Adipose tissue (tissue), 3 donors: ENCODE measurements around the gene TUBB8. TPM values are rescaled to one million over a fixed set of nuclear protein-coding genes. Genes with fewer than 3 reads are reported as not detected.
"Not testable (repeated sequence)": the region's sequence is repeated elsewhere in the genome, so short reads cannot be mapped to it uniquely, and the experiment has no call there.

Source experiments
- H3K27ac ChIP-seq: one replicate; pipeline ENCODE4 v1.5.1; 2013; ENCODE audit warnings: low read depth, low read length
- WGBS, 3 donors: extraction: QIAGEN DNeasy Blood & Tissue Kit; methylation state at CpG; one replicate each; pipeline ENCODE4 v1.1.7; 2013; 5-methylcytosine and 5-hydroxymethylcytosine counted together
- polyA plus RNA-seq, 3 donors: library from polyadenylated mRNA; stranded (reverse); fragments of 200-250 nt; gene quantifications; one replicate each; pipeline ENCODE4 v1.2.3, GENCODE V29; 2013
- donor health status: healthy with polysubstance abuse.
- donor health status: Bipolar disorder and iron deficiency.
- donor health status: healthy.

Gene TUBB8
- polyA plus RNA-seq, 3 donors: 0.17 TPM; not detected in 2

DNA sequence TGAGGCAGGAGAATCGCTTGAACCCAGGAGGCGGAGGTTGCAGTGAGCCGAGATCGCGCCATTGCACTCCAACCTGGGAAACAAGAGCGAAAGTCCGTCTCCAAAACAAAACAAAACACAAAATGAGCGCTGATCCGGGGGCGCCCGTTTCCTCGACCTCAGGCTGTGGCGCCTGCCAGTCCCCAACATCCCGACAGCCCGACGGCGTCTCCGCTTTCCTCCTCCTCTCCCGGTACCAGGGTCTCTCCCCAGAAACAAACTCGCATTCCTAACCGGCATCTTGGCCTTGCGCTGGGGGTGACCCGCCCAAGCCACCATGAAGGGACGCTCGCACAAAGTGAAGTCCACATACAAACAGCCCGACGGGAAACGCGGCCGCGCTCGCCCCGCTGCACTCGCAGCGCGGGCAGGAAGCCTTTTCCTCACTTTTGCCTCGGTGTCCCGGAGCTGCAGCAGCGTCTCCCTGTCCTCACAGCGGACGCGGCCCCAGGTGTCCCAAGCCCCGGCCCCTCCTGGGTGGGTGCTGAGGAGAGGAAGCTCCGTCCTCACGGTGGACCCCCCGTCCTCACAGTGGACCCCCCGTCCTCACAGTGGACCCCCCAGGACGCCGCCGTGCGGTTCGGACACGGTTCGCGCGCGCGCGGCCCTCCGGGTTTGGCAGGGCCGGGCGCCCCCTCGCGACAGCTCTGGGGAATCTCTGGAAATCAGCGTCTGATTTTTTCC, 24.6 kb upstream of the TUBB8 start:
- WGBS, 3 donors: 2 to 8% (median 6%) methylated on average over 43 to 62 of the region's 65 CpGs
- H3K27ac ChIP-seq: not testable (repeated sequence)

DNA sequence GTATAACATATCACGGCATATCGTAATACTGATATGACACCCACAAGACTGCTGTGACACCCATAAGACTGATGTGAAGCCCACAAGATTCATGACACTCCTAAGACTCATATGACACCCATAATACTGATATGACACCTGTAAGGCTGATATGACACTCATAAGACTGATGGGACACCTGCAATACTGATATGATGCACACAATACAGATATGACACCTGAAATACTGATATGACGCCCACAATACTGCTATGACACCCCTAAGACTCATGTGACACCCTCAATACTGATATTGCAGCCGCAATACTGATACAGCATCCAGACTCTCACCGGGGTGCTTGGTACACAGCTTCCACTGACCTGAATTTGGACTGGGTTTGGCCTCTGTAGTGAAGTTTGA, 19.1 kb upstream of the TUBB8 start:
- 74 to 78% (median 76%) methylated on average over 5 of the region's 5 CpGs for WGBS, 3 donors
- H3K27ac ChIP-seq: not testable (repeated sequence)

DNA sequence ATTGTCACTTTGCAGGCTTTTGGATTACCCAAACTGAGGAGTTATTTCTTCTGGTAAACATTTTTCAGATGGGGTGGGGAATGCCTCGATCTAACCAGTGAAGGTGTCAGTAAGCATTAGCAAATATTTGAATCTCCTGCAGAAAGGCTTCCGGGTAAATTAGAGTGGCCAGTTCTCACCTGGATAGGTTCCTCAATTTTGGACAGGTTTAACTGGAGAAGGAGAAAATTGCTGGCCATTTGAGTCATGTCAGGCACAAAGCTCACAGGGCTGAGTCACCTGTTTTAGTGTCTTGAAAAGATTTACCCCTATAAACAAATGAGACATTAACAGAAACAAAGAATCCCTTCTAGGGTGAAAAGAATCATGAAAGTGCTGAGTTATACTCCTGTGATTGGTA, 830 bp upstream of the TUBB8 start:
- 71 to 84% (median 77%) methylated on average over 2 of the region's 2 CpGs for WGBS, 3 donors
- not testable (repeated sequence) for H3K27ac ChIP-seq

DNA sequence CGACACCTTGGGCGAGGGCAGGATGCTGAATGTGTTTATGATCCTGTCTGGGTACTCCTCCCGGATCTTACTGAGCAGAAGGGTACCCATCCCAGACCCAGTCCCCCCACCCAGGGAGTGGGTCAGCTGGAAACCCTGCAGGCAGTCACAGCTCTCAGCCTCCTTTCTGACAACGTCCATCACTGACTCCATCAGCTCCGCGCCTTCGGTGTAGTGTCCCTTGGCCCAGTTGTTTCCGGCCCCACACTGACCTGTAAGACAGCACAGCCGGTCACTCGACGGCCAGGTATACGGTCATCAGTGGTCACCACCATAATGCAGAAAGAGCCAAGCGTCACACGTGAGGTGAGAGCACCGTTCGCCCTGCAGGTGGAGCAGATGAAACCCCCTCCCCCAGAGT, 1.2 kb downstream of the TUBB8 start:
- 85 to 92% (median 90%) methylated on average over 10 to 16 of the region's 16 CpGs for WGBS, 3 donors
- not testable (repeated sequence) for H3K27ac ChIP-seq

DNA sequence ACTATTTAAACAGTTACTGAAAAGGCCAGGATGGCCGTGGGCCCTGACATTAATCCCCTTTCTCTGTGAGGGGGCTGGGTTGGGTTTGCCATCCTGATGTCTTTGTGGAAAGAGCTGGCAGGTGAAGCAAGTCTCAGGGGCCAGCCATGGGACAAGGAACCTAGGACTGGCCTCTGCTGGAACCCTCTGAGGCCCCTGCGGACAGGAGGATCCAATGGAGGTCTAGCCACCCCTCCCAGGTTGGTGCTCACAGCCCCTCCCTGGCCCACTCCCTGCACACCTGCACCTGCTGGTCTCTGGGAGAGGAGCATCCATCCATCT, 35.8 kb downstream of the TUBB8 start:
- WGBS, 3 donors: 65 to 74% (median 71%) methylated on average over 1 of the region's 2 CpGs
- not testable (repeated sequence) for H3K27ac ChIP-seq

DNA sequence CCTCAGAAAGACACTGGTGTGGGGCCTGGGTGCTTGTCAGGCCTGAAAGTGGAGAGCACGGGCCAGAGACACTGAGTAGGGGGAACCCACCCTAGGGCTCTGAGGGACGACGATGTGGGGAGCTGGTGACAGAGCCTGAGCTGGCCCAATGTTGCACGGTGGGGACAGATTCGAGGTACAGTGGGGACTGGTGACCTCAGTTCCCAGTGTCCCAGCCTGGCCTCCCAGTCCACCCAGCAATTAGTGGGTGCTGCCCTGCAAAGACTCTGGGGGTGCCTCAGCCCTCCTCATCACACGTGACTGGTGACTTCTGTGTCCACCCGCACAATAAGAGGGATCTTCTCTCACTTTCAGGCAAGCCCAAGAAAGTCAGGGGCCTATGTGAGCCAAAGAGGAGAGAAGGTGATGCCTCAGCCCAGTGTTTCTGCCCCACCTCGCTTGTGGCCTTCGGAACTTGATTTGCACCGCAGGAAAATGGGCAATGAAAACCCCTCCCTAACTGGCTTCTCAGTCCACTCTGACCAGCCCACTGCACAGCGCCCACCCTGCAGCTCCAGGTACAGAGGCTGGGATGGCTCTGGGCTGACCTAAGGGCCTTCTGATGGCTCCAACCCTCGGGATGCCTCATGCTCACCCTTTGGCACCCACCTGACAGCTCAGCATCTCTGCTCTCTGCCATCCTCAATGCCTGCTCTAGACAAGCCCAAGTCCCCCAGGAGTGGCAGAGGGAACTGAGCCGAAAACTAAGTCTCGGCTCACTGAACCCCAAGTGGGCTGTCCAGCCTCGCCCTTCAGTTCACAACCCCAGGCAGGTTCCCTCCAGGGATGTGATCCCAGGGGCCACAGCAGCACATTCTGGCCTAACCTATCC, 36.4 kb downstream of the TUBB8 start:
- not testable (repeated sequence) for H3K27ac ChIP-seq
- WGBS, 3 donors: 86 to 88% (median 88%) methylated on average over 3 of the region's 15 CpGs

DNA sequence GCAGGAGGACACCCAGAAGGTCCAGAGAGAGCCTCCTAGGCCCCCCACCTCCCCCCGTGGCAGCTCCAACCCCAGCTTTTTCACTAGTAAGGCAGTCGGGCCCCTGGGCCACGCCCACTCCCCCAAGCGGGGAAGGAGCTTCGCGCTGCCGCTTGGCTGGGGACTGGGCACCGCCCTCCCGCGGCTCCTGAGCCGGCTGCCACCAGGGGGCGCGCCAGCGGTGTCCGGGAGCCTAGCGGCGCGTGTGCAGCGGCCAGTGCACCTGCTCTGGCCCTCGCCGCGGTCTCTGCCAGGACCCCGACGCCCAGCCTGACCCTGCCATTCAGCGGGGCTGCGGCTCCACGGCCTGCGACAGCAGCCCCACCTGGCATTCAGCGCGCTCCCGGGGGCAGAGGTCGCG, 37.8 kb downstream of the TUBB8 start:
- not testable (repeated sequence) for H3K27ac ChIP-seq
- WGBS, 3 donors: 52 to 61% (median 61%) methylated on average over 15 to 19 of the region's 33 CpGs

DNA sequence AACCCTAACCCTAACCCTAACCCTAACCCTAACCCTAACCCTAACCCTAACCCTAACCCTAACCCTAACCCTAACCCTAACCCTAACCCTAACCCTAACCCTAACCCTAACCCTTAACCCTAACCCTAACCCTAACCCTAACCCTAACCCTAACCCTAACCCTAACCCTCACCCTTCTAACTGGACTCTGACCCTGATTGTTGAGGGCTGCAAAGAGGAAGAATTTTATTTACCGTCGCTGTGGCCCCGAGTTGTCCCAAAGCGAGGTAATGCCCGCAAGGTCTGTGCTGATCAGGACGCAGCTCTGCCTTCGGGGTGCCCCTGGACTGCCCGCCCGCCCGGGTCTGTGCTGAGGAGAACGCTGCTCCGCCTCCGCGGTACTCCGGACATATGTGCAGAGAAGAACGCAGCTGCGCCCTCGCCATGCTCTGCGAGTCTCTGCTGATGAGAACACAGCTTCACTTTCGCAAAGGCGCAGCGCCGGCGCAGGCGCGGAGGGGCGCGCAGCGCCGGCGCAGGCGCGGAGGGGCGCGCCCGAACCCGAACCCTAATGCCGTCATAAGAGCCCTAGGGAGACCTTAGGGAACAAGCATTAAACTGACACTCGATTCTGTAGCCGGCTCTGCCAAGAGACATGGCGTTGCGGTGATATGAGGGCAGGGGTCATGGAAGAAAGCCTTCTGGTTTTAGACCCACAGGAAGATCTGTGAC, 38.7 kb downstream of the TUBB8 start:
- WGBS, 3 donors: 58 to 80% (median 73%) methylated on average over 4 to 17 of the region's 42 CpGs
- H3K27ac ChIP-seq: not testable (repeated sequence)

Other genes starting within 250 kb of the TUBB8 start
- gene ZMYND11, start 86.2 kb upstream of the TUBB8 start, polyA plus RNA-seq: 10 to 100 TPM; 22.3 to 52.3 (median 34.4) TPM